Subcutaneous abdominal adipose tissue (tissue), 5 donors: ENCODE measurements around the gene SLC13A1.

Experiments used
- H3K27ac ChIP-seq: one replicate; pipeline ENCODE4 v1.7.0; 2013; ENCODE audit warnings: low read depth, mild to moderate bottlenecking, inconsistent platforms, low read length, moderate library complexity
- H3K27me3 ChIP-seq, 5 donors: one replicate each; pipeline ENCODE4 v1.7.0; 2013; ENCODE audit warnings: low read length in 5 of 5, inconsistent platforms in 1 of 5; ENCODE audit not compliant: control insufficient read depth in 5 of 5, insufficient read depth in 4 of 5
- H3K36me3 ChIP-seq, 5 donors: one replicate each; pipeline ENCODE4 v1.7.0; 2013; ENCODE audit warnings: low read length in 5 of 5; ENCODE audit not compliant: control insufficient read depth in 5 of 5, insufficient read depth in 5 of 5
- H3K4me1 ChIP-seq, 5 donors: one replicate each; pipeline ENCODE4 v1.7.0; 2013; ENCODE audit warnings: low read length in 5 of 5, mild to moderate bottlenecking in 3 of 5, moderate library complexity in 1 of 5; ENCODE audit not compliant: control insufficient read depth in 5 of 5, insufficient read depth in 5 of 5
- H3K4me3 ChIP-seq, 5 donors: one replicate each; pipeline ENCODE4 v1.7.0; 2013; ENCODE audit warnings: low read length in 5 of 5, low read depth in 1 of 5
- H3K9ac ChIP-seq, 5 donors: one replicate each; pipeline ENCODE4 v1.7.0; 2013; ENCODE audit warnings: low read length in 5 of 5, mild to moderate bottlenecking in 4 of 5, moderate library complexity in 3 of 5
- H3K9me3 ChIP-seq, 5 donors: one replicate each; pipeline ENCODE4 v1.7.0; 2013; ENCODE audit warnings: low read length in 5 of 5; ENCODE audit not compliant: control insufficient read depth in 5 of 5
- donor health status: healthy.
- donor health status: healthy.
- donor health status: healthy.
- donor health status: healthy.
- donor health status: healthy.

Gene SLC13A1

GRCh38 chr7:123067814-123068213 is 132.0 kb downstream of the SLC13A1 start:
- no peak overlapping the region for H3K9ac ChIP-seq
- H3K4me3 ChIP-seq, result no peak overlapping the region
- H3K9me3 ChIP-seq, result peaks cover 0 to 3% (median 0%) of the 10 kb centered on the region in 5 donors
- no peaks in the 10 kb centered on the region for H3K27me3 ChIP-seq
- H3K4me1 ChIP-seq, result no peaks in the 10 kb centered on the region
- H3K36me3 ChIP-seq, result no peaks in the 10 kb centered on the region
- no peak overlapping the region for H3K27ac ChIP-seq
